RWPE2 (cell line): ENCODE measurements around the gene MYCBPAP.

Experiments used
- ATAC-seq: fragments of 200-7000 bp; cut with Tn5 transposase; 3 replicates; pipeline ENCODE4 v1.9.1; 2021; ENCODE audit warnings: low read depth
- DNase-seq: peaks from one replicate; pipeline ENCODE4 v3.0.0-alpha.2; 2020; ENCODE audit warnings: low spot score
- H3K27ac ChIP-seq: fragments of 450-650 bp; 2 replicates; pipeline ENCODE4 v1.5.1; 2017; ENCODE audit warnings: mild to moderate bottlenecking; ENCODE audit not compliant: poor library complexity, severe bottlenecking
- H3K27me3 ChIP-seq: fragments of 250-450 bp; sonication (Bioruptor Pico); 2 replicates; pipeline ENCODE4 v1.5.1; 2021; ENCODE audit warnings: mild to moderate bottlenecking, moderate library complexity; ENCODE audit not compliant: insufficient read depth, poor library complexity, severe bottlenecking
- H3K36me3 ChIP-seq: fragments of 250-450 bp; sonication (Bioruptor Pico); 2 replicates; pipeline ENCODE4 v1.5.1; 2020; ENCODE audit warnings: low read depth, mild to moderate bottlenecking, moderate library complexity
- H3K4me1 ChIP-seq: fragments of 250-450 bp; sonication (Bioruptor Pico); 2 replicates; pipeline ENCODE4 v1.5.1; 2021; ENCODE audit warnings: mild to moderate bottlenecking, moderate library complexity; ENCODE audit not compliant: insufficient read depth, poor library complexity, severe bottlenecking
- H3K4me3 ChIP-seq: fragments of 250-450 bp; sonication (Bioruptor Pico); 2 replicates; pipeline ENCODE4 v1.5.1; 2021; ENCODE audit warnings: mild to moderate bottlenecking, moderate library complexity; ENCODE audit not compliant: severe bottlenecking
- H3K9me3 ChIP-seq: fragments of 250-450 bp; sonication (Bioruptor Pico); 2 replicates; pipeline ENCODE4 v1.5.1; 2021; ENCODE audit warnings: mild to moderate bottlenecking, moderate library complexity; ENCODE audit not compliant: severe bottlenecking
- TF ChIP-seq, protein P1 (sequence below): fragments of 450-650 bp; IDR thresholded peaks from one replicate; pipeline ENCODE4 v1.5.1; 2017; ENCODE audit warnings: mild to moderate bottlenecking, moderate library complexity; ENCODE audit not compliant: poor library complexity, severe bottlenecking

MYCBPAP gene, protein sequence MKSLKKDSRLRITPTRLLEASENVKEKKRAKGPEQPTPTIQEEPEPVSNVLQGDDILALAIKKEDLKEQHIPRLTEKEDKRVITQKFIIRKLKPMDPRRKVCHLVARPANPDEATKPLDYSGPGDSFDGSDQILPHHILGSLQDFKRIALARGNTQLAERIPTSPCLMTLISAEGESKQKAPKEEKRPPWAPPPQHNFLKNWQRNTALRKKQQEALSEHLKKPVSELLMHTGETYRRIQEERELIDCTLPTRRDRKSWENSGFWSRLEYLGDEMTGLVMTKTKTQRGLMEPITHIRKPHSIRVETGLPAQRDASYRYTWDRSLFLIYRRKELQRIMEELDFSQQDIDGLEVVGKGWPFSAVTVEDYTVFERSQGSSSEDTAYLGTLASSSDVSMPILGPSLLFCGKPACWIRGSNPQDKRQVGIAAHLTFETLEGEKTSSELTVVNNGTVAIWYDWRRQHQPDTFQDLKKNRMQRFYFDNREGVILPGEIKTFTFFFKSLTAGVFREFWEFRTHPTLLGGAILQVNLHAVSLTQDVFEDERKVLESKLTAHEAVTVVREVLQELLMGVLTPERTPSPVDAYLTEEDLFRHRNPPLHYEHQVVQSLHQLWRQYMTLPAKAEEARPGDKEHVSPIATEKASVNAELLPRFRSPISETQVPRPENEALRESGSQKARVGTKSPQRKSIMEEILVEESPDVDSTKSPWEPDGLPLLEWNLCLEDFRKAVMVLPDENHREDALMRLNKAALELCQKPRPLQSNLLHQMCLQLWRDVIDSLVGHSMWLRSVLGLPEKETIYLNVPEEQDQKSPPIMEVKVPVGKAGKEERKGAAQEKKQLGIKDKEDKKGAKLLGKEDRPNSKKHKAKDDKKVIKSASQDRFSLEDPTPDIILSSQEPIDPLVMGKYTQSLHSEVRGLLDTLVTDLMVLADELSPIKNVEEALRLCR

DNA sequence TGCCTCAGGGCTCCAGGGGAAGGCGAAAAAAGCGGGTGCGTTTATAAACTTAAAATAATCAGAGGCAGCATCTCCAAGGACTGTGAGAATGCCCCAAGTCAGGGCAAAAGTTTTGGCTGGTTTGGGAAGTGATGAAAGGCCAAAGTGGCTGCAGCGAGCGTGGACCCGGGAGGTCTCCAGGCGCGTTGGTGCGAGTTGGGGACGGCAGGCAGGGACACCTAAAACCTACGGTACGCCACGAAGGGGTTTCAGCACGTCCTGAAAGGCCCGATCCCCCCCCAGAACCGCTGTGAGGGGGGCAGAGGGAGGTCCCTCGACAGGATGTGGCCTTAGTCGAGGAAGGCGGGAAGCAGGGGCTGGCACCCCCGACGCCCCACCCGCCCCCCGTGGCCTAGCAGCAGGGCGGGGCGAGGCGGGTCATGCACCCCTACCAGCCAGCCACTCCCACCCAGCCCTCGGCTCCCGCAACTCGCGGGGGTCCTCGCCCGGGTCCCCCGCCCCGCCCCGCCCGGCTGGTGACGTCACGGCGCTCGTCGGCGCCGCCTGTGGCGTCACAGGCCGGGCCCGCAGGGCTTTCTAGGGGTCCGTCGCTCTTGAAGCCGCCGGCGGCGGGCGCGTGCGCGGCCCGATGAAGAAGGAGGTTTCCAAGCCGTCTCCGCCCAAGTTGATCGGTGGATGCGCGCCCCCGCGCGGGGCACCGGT, at the start of gene MYCBPAP:
MYCBPAP (plus strand) TSS at position 569 of the 702 bp plus-strand sequence. CDS start 236 bp downstream, outside the sequence.
- H3K27ac ChIP-seq: no peak within 1 kb of the TSS
- H3K4me3 ChIP-seq: peak within 1 kb of the TSS; percentile 23
- ATAC-seq (peak; percentile 19; the same call in 1 of the 3 replicates), DNase-seq (no peak)
- no peaks in the 10 kb centered on the region for H3K36me3 ChIP-seq
- H3K27me3 ChIP-seq: no peaks in the 10 kb centered on the region
- peaks cover 16% of the 10 kb centered on the region for H3K4me1 ChIP-seq
- no peaks in the 10 kb centered on the region for H3K9me3 ChIP-seq
- TF ChIP-seq, protein P1, sequence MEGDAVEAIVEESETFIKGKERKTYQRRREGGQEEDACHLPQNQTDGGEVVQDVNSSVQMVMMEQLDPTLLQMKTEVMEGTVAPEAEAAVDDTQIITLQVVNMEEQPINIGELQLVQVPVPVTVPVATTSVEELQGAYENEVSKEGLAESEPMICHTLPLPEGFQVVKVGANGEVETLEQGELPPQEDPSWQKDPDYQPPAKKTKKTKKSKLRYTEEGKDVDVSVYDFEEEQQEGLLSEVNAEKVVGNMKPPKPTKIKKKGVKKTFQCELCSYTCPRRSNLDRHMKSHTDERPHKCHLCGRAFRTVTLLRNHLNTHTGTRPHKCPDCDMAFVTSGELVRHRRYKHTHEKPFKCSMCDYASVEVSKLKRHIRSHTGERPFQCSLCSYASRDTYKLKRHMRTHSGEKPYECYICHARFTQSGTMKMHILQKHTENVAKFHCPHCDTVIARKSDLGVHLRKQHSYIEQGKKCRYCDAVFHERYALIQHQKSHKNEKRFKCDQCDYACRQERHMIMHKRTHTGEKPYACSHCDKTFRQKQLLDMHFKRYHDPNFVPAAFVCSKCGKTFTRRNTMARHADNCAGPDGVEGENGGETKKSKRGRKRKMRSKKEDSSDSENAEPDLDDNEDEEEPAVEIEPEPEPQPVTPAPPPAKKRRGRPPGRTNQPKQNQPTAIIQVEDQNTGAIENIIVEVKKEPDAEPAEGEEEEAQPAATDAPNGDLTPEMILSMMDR: peak; percentile 10

DNA sequence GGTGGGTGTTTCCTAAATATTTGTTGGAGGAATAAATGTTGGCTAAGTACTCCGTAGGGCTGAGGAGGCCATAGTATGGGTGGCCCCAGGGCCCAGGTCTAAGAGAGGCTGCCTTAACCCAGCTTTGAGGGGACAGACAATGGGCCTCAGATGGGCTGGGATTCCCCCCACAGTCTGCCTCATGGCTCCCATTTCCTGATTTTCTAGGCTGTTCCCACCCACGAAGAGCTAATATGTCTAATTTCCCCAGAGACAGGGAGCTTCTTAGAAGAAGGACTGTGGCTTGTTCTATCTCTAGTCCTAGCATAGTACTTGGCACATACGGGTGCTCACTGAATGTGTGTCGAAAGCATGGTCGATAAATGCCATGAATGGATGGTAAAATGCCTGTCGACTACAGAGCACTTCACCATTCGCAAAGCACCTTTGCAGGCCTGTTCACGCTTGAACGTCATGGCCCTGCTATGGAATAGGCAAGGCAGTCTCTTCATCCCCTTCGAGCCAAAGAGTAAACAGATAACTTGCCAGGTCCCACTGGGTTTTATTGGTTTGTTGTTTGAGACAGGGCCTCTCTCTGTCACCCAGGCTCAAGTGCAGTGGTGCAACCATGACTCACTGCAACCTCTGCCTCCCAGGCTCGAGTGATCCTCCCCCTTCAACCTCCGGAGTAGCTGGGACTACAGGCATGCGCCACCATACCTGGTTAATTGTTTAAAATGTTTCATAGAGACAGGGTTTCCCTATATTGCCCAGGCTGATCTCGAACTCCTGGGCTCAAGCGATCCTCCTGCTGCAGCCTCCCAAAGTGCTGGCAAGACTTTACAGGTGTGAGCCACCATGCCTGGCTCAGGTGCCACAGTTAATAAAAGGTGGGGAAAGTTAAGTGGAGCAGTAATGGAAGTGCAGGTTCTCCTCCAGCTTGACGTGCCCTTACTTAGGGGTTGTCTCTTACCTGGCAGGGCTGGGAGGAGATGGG, 49.2 kb upstream of the MYCBPAP start:
- Histone ChIP-seq H3K27ac (no peak overlapping the region), H3K36me3 (peaks cover 32% of the 10 kb centered on the region), H3K4me3 (no peak overlapping the region), H3K9me3 (no peaks in the 10 kb centered on the region), H3K4me1 (peaks cover 19% of the 10 kb centered on the region), H3K27me3 (no peaks in the 10 kb centered on the region)
- peak; percentile 50 for DNase-seq
- ATAC-seq: peak; percentile 68
- TF ChIP-seq, protein P1: no peak

DNA sequence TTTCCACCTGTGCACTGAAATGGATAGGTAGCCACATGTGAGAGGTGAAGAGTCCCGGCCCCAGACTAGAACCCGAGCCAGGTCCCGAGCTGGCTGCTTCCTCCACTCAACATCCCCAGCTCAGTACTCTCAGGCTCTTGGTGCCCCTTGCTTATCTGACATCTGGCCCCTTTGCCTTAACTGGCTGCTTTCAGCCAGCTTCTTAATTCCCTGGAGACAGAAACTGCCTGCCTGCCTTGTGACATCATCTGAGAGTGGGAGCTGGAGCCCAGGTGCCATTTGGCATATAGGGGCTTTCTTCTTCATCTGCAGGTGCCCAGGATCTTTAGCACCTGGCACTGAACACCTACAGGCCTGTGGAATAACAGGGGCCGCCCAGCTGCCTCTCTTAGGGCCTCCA, 48.5 kb upstream of the MYCBPAP start:
- Histone ChIP-seq H3K27me3 (no peaks in the 10 kb centered on the region), H3K27ac (no peak overlapping the region), H3K4me1 (peaks cover 17% of the 10 kb centered on the region), H3K36me3 (peaks cover 28% of the 10 kb centered on the region), H3K4me3 (no peak overlapping the region), H3K9me3 (no peaks in the 10 kb centered on the region)
- DNase-seq (peak; percentile 30), ATAC-seq (no peak)
- TF ChIP-seq, protein P1: no peak

DNA sequence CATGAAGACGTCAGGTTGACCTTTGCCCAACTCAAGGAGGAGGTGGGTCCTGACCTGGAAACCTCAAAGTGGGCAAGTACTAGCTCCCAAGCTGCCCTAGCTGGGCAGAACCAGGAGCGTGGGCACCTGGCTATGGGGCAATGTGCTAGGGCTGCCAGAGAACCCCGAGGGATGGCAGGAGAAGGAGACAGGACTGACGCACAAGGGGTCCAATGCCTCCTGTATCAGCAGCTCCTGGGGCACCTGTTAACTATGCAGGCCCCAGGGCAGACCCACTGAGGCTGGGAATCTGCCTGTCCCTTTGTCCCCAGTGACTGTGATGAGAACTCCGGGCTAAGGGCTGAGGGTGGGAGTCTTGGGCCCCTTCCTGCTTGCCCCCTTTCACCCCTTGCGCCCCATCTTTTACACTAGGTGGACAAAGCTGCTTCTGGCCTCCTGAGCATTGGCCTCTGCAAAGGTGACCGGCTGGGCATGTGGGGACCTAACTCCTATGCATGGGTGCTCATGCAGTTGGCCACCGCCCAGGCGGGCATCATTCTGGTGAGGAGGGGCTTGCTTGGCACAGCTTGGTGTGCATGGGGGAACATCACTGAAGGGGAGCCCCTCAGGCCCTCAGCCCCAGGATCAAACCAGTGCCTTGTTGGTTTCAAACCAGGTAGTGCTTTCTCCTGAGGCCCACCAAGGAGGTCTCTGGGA, 47.3 kb upstream of the MYCBPAP start:
- DNase-seq (no peak), ATAC-seq (no peak)
- Histone ChIP-seq H3K4me3 (no peak overlapping the region), H3K36me3 (peaks cover 20% of the 10 kb centered on the region), H3K27me3 (no peaks in the 10 kb centered on the region), H3K4me1 (peaks cover 14% of the 10 kb centered on the region), H3K9me3 (no peaks in the 10 kb centered on the region), H3K27ac (no peak overlapping the region)
- TF ChIP-seq, protein P1: no peak
